ENCODE results near the gene LIF. TPM values are rescaled to one million over a fixed set of nuclear protein-coding genes. Genes with fewer than 3 reads are reported as not detected.

LIF gene
- total RNA-seq, 1 donor from 2014 or later = 2.3 TPM

GRCh38 chr22:30190574-30190973 lies 56.0 kb downstream of the LIF start:
- Mint-ChIP-seq H3K4me1 (ENCODE audit: low read depth) (peaks cover 31% of the 10 kb centered on the region), H3K36me3 (ENCODE audit: insufficient read depth) (no peaks in the 10 kb centered on the region), H3K4me3 (ENCODE audit: low read depth) (no peak overlapping the region), H3K9me3 (ENCODE audit: low read depth) (no peaks in the 10 kb centered on the region), H3K27ac (no peak overlapping the region), H3K27me3 (peaks cover 14% of the 10 kb centered on the region)
- TF ChIP-seq CTCF (IDR thresholded peaks at IDR 0.05; ENCODE audit: unreplicated experiment) = no peak
- no peak for DNase-seq (ENCODE audit: low spot score, unreplicated experiment)

Other genes starting within 250 kb of the LIF start
- not detected in 2 replicates for gene HORMAD2, start 166.3 kb downstream of the LIF start, total RNA-seq
- not detected in 2 replicates for gene OSM, start 20.1 kb upstream of the LIF start, total RNA-seq
- gene CASTOR1, start 42.7 kb upstream of the LIF start, total RNA-seq = 7.2 and 9.3 TPM in 2 replicates
- 10.6 and 13.4 TPM in 2 replicates for gene TBC1D10A, start 80.2 kb upstream of the LIF start, total RNA-seq
- gene SF3A1, start 110.1 kb upstream of the LIF start, total RNA-seq = 155 and 165 TPM in 2 replicates
- 11.1 and 13.5 TPM in 2 replicates for gene CCDC157, start 110.2 kb upstream of the LIF start, total RNA-seq
- 32.5 and 35.8 TPM in 2 replicates for gene RNF215, start 140.7 kb upstream of the LIF start, total RNA-seq
- 13.2 and 13.7 TPM in 2 replicates for gene SEC14L2, start 150.3 kb upstream of the LIF start, total RNA-seq
- gene MTFP1, start 179.0 kb upstream of the LIF start, total RNA-seq = 12.6 and 16.6 TPM in 2 replicates
- gene SEC14L3, start 225.3 kb upstream of the LIF start, total RNA-seq = not detected in 2 replicates

Measured in progenitor cell of endocrine pancreas (in vitro differentiated cells).